Mammary epithelial cell (primary cell): ENCODE measurements around the gene MLN.

ENCODE experiments used
- EZH2 ChIP-seq: IDR thresholded peaks from 2 replicates; pipeline ENCODE4 v1.6.1; 2012; ENCODE audit warnings: low read length, inconsistent platforms, borderline replicate concordance
- TF ChIP-seq, protein P1 (sequence below), 2 donors: IDR thresholded peaks in 1 of 2; conservative IDR thresholded peaks in 1 of 2; 2 replicates each; pipeline ENCODE4 v1.5.1; 2011 to 2012; ENCODE audit warnings: inconsistent platforms in 2 of 2, low read length in 2 of 2, mild to moderate bottlenecking in 2 of 2, control low read depth in 1 of 2, low read depth in 1 of 2; ENCODE audit not compliant: insufficient read depth in 1 of 2; ENCODE audit errors: extremely low read depth in 1 of 2

DNA sequence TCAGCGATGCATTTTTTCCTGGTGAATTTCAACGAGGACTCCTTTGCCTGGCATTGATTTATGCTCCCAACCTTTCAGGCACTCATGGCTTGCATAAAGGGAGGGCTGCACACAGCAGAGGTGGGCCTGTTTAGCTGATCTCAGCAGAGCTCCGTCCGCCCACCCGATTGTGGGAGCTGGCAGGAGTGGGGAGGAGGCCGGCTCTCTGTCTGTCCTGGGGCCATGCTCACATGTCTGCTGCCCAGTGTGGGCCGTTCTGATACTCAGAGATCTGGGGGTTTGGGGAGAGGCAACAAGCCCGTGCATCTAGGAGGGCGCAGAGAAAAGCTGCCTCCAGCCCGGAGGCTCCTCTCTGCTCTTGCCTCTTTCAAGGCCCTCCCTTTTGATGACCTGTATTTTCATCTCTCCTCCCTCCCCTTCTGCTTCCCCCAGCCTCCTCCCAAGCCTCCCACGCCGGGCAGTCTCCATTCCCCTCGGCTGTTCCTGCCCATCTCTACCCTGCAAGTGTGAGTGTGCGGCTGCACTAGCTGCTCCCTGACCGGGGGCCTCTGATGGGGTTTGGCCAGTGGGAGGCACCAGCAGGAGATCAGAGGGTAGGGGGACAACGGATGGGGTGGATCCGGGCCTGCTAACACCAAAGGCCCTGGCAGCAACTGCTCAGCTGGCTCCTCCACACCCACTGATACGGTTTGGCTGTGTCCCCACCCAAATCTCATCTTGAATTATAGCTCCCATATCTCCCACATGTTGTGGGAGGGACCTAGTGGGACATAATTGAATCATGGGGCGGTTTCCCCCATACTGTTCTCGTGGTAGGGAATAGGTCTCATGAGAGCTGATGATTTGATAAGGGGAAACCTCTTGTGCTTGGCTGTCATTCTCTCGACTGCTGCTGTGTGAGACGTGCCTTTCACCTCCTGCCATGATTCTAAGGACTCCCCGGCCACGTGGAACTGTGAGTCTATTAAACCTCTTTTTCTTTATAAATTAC is 39.6 kb upstream of the MLN start:
- TF ChIP-seq, protein P1, sequence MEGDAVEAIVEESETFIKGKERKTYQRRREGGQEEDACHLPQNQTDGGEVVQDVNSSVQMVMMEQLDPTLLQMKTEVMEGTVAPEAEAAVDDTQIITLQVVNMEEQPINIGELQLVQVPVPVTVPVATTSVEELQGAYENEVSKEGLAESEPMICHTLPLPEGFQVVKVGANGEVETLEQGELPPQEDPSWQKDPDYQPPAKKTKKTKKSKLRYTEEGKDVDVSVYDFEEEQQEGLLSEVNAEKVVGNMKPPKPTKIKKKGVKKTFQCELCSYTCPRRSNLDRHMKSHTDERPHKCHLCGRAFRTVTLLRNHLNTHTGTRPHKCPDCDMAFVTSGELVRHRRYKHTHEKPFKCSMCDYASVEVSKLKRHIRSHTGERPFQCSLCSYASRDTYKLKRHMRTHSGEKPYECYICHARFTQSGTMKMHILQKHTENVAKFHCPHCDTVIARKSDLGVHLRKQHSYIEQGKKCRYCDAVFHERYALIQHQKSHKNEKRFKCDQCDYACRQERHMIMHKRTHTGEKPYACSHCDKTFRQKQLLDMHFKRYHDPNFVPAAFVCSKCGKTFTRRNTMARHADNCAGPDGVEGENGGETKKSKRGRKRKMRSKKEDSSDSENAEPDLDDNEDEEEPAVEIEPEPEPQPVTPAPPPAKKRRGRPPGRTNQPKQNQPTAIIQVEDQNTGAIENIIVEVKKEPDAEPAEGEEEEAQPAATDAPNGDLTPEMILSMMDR (conservative IDR thresholded peaks at IDR 0.05 in 1 of 2, IDR thresholded peaks at IDR 0.05 in 1 of 2; ENCODE audit: extremely low read depth in 1 of 2, insufficient read depth in 1 of 2, low read depth in 1 of 2, low read length in 2 of 2) = no peak
- no peak for TF ChIP-seq EZH2
